HCT116 (cell line): ENCODE data around the gene KCNIP4. TPM values are rescaled to one million over a fixed set of nuclear protein-coding genes. Genes with fewer than 3 reads are reported as not detected.

Experiments
- ATAC-seq: fragments of 200-7000 bp; cut with Tn5 transposase; 2 replicates; pipeline ENCODE4 v1.9.1; 2020; ENCODE audit warnings: mild to moderate bottlenecking, moderate library complexity
- BruUV-seq: library from RNA; stranded (reverse); fragments of 400-500 nt; replicated peaks from 2 replicates; lab custom pipeline; 2021; lab: Mats Ljungman, UMichigan
- CTCF ChIA-PET: fragments of 300-600 bp; sonication (Branson Sonifier 250); formaldehyde crosslinking; loops from one replicate; lab custom pipeline; 2021; ENCODE audit warnings: antibody characterized with exemption; lab: Charles Lee
- POLR2A ChIA-PET: fragments of 300-600, 350-600 bp; sonication (Branson Sonifier 250); formaldehyde crosslinking; loops from one replicate; lab custom pipeline; 2021; ENCODE audit warnings: antibody characterized with exemption; lab: Charles Lee
- RAD21 ChIA-PET, 2 experiments: fragments of 300-600 bp; sonication (Branson Sonifier 250); formaldehyde crosslinking; loops; one replicate each; lab custom pipeline; 2023; ENCODE audit warnings: low total read pairs in 2 of 2; ENCODE audit not compliant: uncharacterized antibody in 2 of 2, unreplicated experiment in 2 of 2, low non-redundant PET in 1 of 2; lab: Charles Lee
- DNase-seq: peaks from one replicate; pipeline ENCODE4 v3.0.0-alpha.2; 2010; ENCODE audit warnings: low read depth, low spot score
- H2AFZ ChIP-seq: fragments of 200-600 bp; shearing (Covaris generic), sonication (generic); 2 replicates; pipeline ENCODE4 v1.6.1; 2017; ENCODE audit warnings: low read depth, mixed run types, mixed read lengths, antibody characterized with exemption, low read length; ENCODE audit not compliant: poor library complexity, severe bottlenecking
- H3K27ac ChIP-seq: 2 replicates; pipeline ENCODE4 v1.5.1; 2012; ENCODE audit warnings: low read depth, low read length
- H3K27me3 ChIP-seq: fragments of 200-600 bp; sonication (generic); 2 replicates; pipeline ENCODE4 v1.6.1; 2016; ENCODE audit warnings: mixed run types, low read length, mixed read lengths; ENCODE audit not compliant: insufficient read depth
- H3K36me3 ChIP-seq, 2 experiments: fragments of 200-500 bp in 1 of 2; fragments of 200-600 bp in 1 of 2; sonication (Bioruptor generic) in 1 of 2; sonication (generic) in 1 of 2; 2 replicates each; pipeline versions ENCODE4 v1.5.1 to v1.6.1; 2014 to 2016; ENCODE audit warnings: low read length in 2 of 2, inconsistent platforms in 1 of 2, mixed read lengths in 1 of 2, mixed run types in 1 of 2; ENCODE audit not compliant: insufficient read depth in 2 of 2, control insufficient read depth in 1 of 2
- H3K4me1 ChIP-seq, 2 experiments: fragments of 200-600 bp in 1 of 2; sonication (generic) in 1 of 2; 2 replicates each; pipeline versions ENCODE4 v1.5.1 to v1.6.1; 2012 to 2017; ENCODE audit warnings: low read length in 2 of 2, inconsistent platforms in 1 of 2, mild to moderate bottlenecking in 1 of 2, mixed read lengths in 1 of 2, mixed run types in 1 of 2, moderate library complexity in 1 of 2; ENCODE audit not compliant: insufficient read depth in 2 of 2, control insufficient read depth in 1 of 2
- H3K4me2 ChIP-seq: fragments of 200-600 bp; sonication (generic); 2 replicates; pipeline ENCODE4 v1.6.1; 2017; ENCODE audit warnings: mixed run types, low read length, mixed read lengths
- H3K4me3 ChIP-seq, 2 experiments: fragments of 200-600 bp in 1 of 2; sonication (generic) in 1 of 2; replicated peaks in 1 of 2; 2 replicates each; pipeline ENCODE4 v1.5.1; 2011 to 2016; ENCODE audit warnings: low read length in 2 of 2, control low read depth in 1 of 2, low read depth in 1 of 2, mild to moderate bottlenecking in 1 of 2, mixed read lengths in 1 of 2, mixed run types in 1 of 2
- H3K79me2 ChIP-seq: fragments of 200-600 bp; sonication (generic); 2 replicates; pipeline ENCODE4 v1.6.1; 2017; ENCODE audit warnings: mild to moderate bottlenecking, mixed run types, low read length, moderate library complexity, mixed read lengths; ENCODE audit not compliant: insufficient read depth
- H3K9ac ChIP-seq: fragments of 200-600 bp; sonication (generic); 2 replicates; pipeline ENCODE4 v1.6.1; 2016; ENCODE audit warnings: low read length, mixed read lengths
- H3K9me2 ChIP-seq: fragments of 200-600 bp; sonication (generic), shearing (Covaris generic); 2 replicates; pipeline ENCODE4 v1.6.1; 2017; ENCODE audit warnings: mixed run types, mild to moderate bottlenecking, moderate library complexity; ENCODE audit not compliant: insufficient read depth
- H3K9me3 ChIP-seq, 2 experiments: fragments of 200-500 bp in 1 of 2; fragments of 200-600 bp in 1 of 2; sonication (Bioruptor generic) in 1 of 2; sonication (generic) in 1 of 2; 2 replicates each; pipeline ENCODE4 v1.6.1; 2014 to 2017; ENCODE audit warnings: low read length in 2 of 2, mixed read lengths in 2 of 2, inconsistent platforms in 1 of 2, low read depth in 1 of 2, mild to moderate bottlenecking in 1 of 2, mixed run types in 1 of 2, moderate library complexity in 1 of 2; ENCODE audit not compliant: control insufficient read depth in 1 of 2, insufficient read depth in 1 of 2
- H4K20me1 ChIP-seq: fragments of 200-600 bp; sonication (generic), shearing (Covaris generic); 2 replicates; pipeline ENCODE4 v1.6.1; 2017; ENCODE audit warnings: mixed run types, mild to moderate bottlenecking, moderate library complexity; ENCODE audit not compliant: insufficient read depth
- CBX3 ChIP-seq: IDR thresholded peaks from 2 replicates; pipeline ENCODE4 v1.6.1; 2012; ENCODE audit warnings: low read depth
- CEBPB ChIP-seq: IDR thresholded peaks from 2 replicates; pipeline ENCODE4 v1.6.1; 2012; ENCODE audit warnings: low read depth
- EGR1 ChIP-seq: IDR thresholded peaks from 2 replicates; pipeline ENCODE4 v1.6.1; 2012; ENCODE audit warnings: low read depth
- ELF1 ChIP-seq: IDR thresholded peaks from 2 replicates; pipeline ENCODE4 v1.6.1; 2012; ENCODE audit warnings: low read depth, borderline replicate concordance
- EZH2 ChIP-seq: fragments of 200-600 bp; sonication (generic); IDR thresholded peaks from 2 replicates; pipeline ENCODE4 v1.6.1; 2017; ENCODE audit warnings: antibody characterized with exemption, mixed run types
- EZH2phosphoT487 ChIP-seq: fragments of 200-600 bp; IDR thresholded peaks from 2 replicates; pipeline ENCODE4 v1.6.1; 2018; ENCODE audit warnings: antibody characterized with exemption, borderline replicate concordance
- FOSL1 ChIP-seq: IDR thresholded peaks from 2 replicates; pipeline ENCODE4 v1.6.1; 2012; ENCODE audit warnings: low read depth
- JUND ChIP-seq: IDR thresholded peaks from 2 replicates; pipeline ENCODE4 v1.6.1; 2012
- MAX ChIP-seq: IDR thresholded peaks from 2 replicates; pipeline ENCODE4 v1.6.1; 2012
- POLR2A ChIP-seq: IDR thresholded peaks from 2 replicates; pipeline ENCODE4 v1.7.0; 2011; ENCODE audit warnings: borderline replicate concordance; ENCODE audit not compliant: insufficient read depth, insufficient read length; ENCODE audit errors: extremely low read depth
- RAD21 ChIP-seq: IDR thresholded peaks from 2 replicates; pipeline ENCODE4 v1.6.1; 2012; ENCODE audit warnings: low read depth, mild to moderate bottlenecking
- SP1 ChIP-seq: IDR thresholded peaks from 2 replicates; pipeline ENCODE4 v1.6.1; 2012; ENCODE audit warnings: low read depth
- SRF ChIP-seq: IDR thresholded peaks from 2 replicates; pipeline ENCODE4 v1.6.1; 2012; ENCODE audit warnings: low read depth
- TCF7L2 ChIP-seq: IDR thresholded peaks from 2 replicates; pipeline ENCODE4 v1.7.0; 2011; ENCODE audit warnings: borderline replicate concordance, inconsistent platforms; ENCODE audit not compliant: insufficient read depth, insufficient read length; ENCODE audit errors: extremely low read depth
- YY1 ChIP-seq: IDR thresholded peaks from 2 replicates; pipeline ENCODE4 v1.6.1; 2011; ENCODE audit warnings: low read length, low read depth, moderate library complexity, mild to moderate bottlenecking; ENCODE audit not compliant: insufficient replicate concordance; ENCODE audit errors: extremely low read depth
- ZBTB33 ChIP-seq: IDR thresholded peaks from 2 replicates; pipeline ENCODE4 v1.6.1; 2011; ENCODE audit warnings: mild to moderate bottlenecking, low read length, moderate library complexity; ENCODE audit not compliant: insufficient replicate concordance; ENCODE audit errors: extremely low read depth
- ZFX ChIP-seq: fragments of 450-650 bp; IDR thresholded peaks from 2 replicates; pipeline ENCODE4 v1.6.1; 2017
- ZNF274 ChIP-seq: fragments of 200-500 bp; sonication (Bioruptor generic); IDR thresholded peaks from 2 replicates; pipeline ENCODE4 v1.6.1; 2014; ENCODE audit warnings: mild to moderate bottlenecking, low read depth, low read length, inconsistent platforms
- intact Hi-C: fragments of 100-400 bp; cut with micrococcal nuclease; formaldehyde crosslinking; loops from 2 replicates; pipeline ENCODE4 v1.10.0; 2022
- total RNA-seq: library from RNA; stranded (reverse); gene quantifications from one replicate; pipeline ENCODE4 v1.2.1, GENCODE V29; 2021; ENCODE audit not compliant: unreplicated experiment
- TF ChIP-seq, protein P1 (sequence below): IDR thresholded peaks from 2 replicates; pipeline ENCODE4 v1.6.1; 2012; ENCODE audit warnings: low read depth

The KCNIP4 gene
- total RNA-seq, 1 experiment from 2014 or later = not detected

DNA sequence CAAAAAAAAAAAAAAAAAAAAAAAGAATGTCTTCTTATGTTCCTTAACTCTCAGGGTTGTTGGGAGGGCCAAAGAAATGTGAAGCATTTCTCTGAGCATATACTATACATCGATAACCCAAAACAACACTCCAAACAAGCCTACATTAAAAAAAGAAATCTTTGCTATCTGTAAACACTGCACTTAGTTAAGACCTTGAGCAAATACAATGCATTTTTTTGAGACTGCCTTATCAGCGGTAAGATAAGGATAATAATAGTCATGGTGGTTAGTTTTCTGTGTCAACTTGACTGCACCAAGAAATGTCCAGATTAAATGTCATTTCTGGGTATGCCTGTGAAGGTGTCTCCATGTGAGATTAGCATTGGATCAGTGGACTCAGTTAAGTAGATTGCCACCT is 706.4 kb downstream of the KCNIP4 start:
- no peak overlapping the region for H3K27ac ChIP-seq
- no peaks in the 10 kb centered on the region for H3K36me3 ChIP-seq
- intact Hi-C loops = no loop called here
- H3K79me2 ChIP-seq = no peaks in the 10 kb centered on the region
- H3K4me3 ChIP-seq = no peak overlapping the region
- ATAC-seq (no peak), DNase-seq (no peak)
- no peak overlapping the region for H2AFZ ChIP-seq
- TF ChIP-seq ZNF274 (no peak), ZFX (no peak), ELF1 (no peak), ZBTB33 (no peak), JUND (no peak), RAD21 (no peak), CBX3 (no peak), EGR1 (no peak), MAX (no peak), YY1 (no peak), CEBPB (no peak), TCF7L2 (no peak), POLR2A (no peak), SP1 (no peak), FOSL1 (no peak), EZH2phosphoT487 (no peak), EZH2 (no peak), SRF (no peak)
- TF ChIP-seq, protein P1, sequence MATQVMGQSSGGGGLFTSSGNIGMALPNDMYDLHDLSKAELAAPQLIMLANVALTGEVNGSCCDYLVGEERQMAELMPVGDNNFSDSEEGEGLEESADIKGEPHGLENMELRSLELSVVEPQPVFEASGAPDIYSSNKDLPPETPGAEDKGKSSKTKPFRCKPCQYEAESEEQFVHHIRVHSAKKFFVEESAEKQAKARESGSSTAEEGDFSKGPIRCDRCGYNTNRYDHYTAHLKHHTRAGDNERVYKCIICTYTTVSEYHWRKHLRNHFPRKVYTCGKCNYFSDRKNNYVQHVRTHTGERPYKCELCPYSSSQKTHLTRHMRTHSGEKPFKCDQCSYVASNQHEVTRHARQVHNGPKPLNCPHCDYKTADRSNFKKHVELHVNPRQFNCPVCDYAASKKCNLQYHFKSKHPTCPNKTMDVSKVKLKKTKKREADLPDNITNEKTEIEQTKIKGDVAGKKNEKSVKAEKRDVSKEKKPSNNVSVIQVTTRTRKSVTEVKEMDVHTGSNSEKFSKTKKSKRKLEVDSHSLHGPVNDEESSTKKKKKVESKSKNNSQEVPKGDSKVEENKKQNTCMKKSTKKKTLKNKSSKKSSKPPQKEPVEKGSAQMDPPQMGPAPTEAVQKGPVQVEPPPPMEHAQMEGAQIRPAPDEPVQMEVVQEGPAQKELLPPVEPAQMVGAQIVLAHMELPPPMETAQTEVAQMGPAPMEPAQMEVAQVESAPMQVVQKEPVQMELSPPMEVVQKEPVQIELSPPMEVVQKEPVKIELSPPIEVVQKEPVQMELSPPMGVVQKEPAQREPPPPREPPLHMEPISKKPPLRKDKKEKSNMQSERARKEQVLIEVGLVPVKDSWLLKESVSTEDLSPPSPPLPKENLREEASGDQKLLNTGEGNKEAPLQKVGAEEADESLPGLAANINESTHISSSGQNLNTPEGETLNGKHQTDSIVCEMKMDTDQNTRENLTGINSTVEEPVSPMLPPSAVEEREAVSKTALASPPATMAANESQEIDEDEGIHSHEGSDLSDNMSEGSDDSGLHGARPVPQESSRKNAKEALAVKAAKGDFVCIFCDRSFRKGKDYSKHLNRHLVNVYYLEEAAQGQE = no peak
- H4K20me1 ChIP-seq = no peaks in the 10 kb centered on the region
- no peaks in the 10 kb centered on the region for H3K4me1 ChIP-seq
- no peaks in the 10 kb centered on the region; a peak in 2 of 4 replicates for H3K9me3 ChIP-seq
- no peaks in the 10 kb centered on the region for H3K27me3 ChIP-seq
- H3K9ac ChIP-seq = no peak overlapping the region
- CTCF ChIA-PET = no interaction called here
- H3K9me2 ChIP-seq = no peaks in the 10 kb centered on the region
- POLR2A ChIA-PET = no interaction called here
- H3K4me2 ChIP-seq = no peak overlapping the region
- RAD21 ChIA-PET = no interaction called here
- BruUV-seq = no TSS peak
